RPMI8226 (cell line): ENCODE data around the gene GABRG3.

Experiments
- DNase-seq: peaks from one replicate; pipeline ENCODE4 v3.0.0-alpha.2; 2015

The GABRG3 gene

DNA sequence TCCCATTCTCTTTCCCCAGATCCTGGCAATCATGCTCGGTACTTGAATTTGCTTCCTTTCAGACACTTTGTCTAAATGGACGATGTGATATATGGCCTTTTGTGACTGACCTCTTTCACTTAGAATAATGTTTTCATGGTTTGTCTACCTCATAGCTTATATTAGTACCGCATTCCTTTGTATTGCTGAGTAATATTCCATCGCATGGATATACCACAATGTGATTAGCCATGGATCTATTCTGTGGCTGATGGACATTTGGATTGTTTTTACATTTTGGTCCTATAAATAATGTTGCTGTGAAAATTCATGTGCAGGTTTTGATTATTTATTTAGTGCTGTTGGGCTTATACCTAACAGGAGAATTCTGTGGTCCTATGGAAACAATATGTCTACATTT is 458.6 kb downstream of the GABRG3 start:
- no peak for DNase-seq

DNA sequence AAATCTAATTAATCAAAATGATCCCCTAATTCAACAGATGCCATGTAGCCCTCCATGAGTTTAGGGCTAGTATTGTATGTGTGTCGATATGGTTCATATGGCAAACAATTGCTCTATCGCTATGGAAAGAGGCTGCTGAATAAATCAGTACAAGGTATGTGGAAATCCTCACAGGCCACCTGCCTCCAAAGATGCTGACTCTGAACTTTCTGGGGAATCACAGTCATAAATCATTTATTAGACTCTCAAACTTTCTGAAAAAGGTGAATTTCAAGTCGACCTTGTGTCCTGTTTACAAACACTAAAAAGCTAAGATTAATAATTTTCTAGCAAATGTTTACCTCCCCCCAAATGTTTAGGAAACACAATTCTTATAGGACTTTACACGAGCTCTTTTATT is 462.6 kb downstream of the GABRG3 start:
- DNase-seq: no peak

DNA sequence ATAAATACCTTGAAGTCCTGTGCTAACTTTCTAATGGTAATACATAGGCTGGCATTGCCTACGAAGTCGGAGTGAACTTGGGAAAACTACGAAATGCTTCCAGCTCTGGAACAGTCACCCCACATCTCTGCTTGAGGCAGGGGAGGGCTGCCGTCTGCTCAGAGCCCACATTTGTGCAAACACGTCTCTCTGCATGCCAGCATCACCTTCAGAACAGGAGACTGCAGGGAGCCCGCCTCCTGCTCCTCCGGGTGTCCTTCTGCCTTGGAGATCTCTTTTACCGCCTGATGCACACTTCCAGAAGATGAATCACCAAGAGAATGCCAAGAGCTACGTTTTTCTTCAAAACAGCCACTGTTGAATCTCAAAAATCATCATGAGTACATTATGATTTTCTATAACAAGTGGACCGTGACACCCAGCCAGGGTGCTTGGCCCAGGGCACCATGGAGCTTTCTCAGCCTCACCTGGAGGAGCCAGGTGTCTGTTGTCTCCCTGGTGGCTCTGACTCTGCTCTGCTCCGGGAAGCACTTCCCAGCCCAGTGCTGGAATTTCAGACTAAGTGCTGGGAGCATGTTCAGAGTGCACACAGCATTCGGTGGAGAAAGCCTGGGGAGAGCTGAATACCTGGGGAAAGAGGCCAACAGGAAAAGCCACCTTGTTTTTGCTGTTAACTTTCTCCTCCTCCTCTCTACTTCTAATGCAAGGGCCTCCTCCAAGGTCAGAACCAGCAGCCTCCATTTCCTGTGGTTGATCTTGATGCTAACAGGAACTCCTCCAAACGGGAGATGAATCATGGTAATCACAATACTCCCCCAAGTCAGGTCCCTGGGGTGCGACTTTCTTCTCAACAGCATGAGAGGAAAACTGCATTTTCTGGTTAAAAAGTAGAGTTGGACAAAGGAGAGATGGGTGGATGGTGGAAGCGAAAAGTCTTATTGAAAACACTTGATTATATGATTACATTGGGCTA is 467.7 kb downstream of the GABRG3 start:
- DNase-seq: no peak

DNA sequence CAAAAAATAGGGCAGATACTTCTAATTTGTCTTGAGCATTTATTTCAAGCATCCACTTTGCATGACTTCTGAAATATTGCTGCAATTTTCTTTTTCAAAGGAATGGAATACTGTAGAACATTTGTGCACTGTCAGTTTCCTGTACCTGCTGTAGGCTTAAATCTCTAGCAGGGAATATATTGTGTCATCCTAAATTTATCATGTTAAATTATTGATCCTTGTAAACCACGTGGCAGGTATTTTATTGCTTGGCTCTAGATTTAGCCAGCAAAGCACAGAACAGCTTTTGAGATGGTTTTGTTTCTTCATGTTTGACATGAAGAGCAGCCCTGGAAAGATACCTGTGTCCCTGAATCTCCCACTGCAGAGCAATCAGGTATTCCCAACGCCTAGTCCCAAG is 470.1 kb downstream of the GABRG3 start:
- no peak for DNase-seq

DNA sequence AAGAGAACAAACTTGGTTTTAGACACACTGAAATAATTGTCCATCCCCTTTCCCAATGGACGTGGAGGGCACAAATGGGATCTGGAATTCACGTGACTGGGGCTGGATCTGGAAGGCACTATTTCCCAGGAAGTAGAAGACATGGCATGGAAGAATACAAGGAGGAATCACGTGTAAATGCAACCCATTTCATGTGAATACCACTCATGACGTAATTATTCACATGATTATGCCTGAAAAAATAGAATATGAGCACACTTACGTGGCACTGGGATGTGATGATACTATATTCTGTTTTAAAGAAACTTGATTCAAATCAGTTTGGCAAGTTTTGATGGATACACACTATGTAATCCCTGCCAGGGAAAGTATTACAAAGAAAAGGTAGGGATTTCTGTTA is 477.3 kb downstream of the GABRG3 start:
- DNase-seq: no peak

DNA sequence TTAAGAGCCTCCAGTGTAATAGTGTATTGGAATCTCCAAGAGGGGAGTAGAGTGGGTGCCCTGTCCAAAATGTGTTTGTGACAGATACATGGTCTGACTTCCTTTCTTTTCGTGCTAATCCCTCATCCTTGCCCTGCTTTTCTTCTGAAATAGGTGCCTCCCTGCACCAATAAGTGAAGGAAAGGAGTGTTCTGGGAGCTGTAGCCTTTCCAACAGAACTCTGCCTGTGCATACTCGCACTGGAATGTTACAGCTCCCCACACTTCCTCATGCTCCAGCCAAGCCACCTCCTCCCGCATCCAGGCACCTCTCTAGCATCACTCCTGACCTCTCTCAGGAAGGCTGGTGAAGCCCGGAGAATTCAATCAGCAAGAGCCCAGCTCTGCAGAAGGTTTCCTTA is 478.0 kb downstream of the GABRG3 start:
- no peak for DNase-seq

DNA sequence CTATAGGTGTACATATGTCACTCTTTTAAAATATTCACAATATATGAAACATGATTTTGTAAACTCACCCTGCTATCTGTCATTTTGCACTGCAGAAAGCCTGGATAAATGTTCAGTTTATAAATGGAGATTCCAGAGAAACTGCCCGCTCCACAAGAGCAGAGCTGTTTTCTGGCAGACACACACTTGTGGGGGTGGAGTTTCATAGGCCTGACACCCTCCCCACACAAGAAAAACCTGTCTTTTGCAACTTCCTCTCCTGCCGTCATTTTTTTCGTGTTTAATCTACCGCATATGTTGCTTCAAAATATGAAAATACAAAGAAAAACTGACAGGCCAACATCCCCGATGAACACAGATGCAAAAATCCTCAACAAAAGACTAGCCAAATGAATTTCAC is 479.0 kb downstream of the GABRG3 start:
- no peak for DNase-seq

DNA sequence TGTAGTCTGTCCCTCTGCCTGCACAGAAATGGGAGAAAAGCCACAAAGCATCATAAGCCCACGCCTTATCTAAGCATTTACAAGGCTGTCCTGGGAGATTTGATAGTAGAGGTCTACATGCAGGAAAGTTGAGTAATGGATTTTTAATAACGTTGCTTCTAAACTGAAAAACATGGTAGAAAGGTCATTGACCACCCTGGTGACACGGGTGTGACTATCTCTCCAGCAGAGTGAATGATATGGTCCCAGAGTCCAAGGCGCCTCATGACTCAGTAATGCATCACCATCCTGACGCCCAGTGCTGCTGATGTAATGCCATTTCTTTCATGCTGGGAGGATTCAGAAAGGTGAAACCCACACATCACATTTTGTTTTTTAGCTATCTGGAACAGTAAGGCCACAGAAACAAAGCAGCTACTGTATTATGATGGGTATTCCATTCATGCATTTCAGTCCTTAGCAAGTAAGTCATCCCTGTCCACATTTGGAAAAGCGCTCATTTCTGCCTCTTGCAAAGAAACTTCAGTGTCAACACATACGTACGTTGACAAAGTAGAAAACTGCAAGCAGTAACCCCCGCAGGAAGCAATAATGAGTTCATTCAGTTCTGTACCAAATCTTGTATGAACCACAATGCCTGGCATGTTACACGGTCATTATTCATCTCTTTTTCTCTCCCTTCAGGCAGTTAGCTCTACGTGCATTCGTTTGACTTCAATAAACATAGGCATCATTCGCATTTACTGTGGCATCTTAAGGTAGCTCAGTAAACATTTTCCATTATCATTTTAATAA is 483.5 kb downstream of the GABRG3 start:
- DNase-seq: no peak

DNA sequence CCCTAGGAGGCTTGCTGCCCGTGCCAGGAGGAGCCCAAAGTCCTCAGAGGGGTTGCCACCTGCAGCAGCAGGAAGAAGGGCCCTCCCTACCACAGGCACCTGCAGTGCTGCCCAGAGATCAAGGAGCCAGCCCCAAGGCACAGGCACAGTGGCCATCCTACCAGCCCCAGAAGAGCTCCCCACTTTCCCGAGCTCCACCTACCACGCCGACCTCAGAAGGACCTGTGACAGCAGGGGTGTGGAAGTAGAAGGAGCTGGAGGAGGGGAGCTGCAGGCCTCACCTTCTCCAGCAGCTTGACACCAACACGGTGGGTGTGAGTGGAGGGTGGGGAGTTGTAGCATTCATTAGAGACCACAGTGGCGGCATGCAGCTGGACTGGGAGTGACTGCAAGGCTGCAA is 485.8 kb downstream of the GABRG3 start:
- no peak for DNase-seq

DNA sequence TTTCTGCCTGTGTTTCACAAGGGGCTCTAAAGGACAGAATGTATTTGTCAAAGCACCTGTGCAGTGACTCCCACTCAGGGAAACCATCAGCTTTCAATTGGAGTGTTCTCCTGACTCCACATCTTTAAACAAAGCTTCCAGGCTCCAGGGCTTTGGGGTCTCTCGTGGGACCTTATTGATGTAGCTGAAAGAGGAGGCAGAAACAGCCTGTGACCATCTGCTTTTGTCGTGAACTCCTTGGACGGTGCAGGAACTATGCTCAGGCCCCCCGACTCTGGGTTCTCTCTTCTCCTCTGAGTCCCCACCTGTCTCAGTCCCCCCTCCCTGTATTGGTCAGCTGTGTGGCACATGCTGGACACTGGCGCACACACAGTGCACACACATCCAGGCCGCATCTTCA is 486.8 kb downstream of the GABRG3 start:
- no peak for DNase-seq

DNA sequence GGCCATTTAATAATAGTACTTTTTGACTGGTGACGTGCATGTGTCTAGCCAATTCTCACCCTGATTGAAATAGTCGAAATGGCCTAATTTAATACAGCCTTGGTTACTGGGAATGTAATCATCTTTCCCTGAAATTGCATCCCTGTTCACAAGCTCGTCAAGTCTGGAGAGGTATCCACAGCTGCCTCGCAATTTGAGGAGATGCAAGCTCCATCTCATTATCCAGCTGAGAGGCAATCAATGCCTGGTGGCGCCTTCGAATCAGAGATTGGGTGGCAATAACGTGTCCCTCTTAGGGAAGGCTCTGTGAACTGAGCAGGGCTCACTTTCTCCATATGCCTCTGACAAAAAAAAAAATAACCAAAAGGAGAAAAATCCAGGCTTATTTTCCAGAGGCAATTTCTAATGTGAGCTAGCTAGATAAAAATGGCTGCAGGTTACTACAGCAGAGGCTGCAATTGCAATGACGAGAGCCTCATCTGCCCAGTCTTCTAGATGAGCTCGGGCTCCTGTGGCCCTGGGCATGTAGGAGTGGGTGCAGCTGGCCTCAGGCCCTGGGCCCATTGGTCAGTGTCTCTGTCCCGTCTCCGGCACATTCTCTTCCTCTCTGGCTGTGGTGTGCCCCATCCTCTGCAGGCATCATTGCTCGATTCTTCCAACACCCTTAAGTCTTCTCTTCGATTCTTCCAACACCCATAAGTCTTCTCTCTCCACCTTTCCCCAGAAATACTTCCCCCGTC is 487.5 kb downstream of the GABRG3 start:
- DNase-seq: no peak

DNA sequence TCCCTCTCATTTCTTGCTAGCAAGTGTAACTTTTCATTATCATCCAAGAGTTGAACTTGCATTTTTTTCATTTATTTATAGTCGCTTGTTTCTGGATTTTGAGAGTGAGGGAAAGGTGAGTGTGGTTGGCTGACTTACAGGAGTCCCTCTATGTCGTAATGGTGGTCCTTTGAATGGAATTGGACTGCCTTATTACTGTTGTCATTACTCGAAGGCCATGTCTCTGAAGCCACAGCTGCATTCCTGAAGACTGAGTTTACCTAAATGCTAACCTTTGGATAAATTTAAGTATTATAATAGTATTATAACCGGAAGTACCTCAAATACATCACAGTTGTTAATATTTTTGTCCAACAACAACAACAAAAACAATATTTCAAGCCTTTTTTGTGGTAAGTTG is 488.9 kb downstream of the GABRG3 start:
- DNase-seq: no peak

DNA sequence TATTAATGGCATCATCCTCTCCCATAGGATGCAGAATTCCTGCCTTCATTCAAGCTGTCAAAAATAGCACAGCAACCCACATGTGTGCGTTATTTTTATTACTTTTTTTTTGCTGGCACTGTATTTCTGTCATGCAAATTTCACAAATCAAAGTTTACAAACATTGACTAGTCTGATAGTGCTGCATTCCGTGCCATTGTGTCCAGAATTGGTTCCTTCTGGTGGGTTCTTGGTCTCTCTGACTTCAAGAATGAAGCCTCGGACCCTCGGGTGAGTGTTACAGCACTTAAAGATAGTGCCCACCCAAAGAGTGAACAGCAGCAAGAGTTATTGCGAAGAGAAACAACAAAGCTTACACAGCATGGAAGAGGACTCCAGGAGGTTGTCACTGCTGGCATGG is 490.2 kb downstream of the GABRG3 start:
- DNase-seq: no peak

DNA sequence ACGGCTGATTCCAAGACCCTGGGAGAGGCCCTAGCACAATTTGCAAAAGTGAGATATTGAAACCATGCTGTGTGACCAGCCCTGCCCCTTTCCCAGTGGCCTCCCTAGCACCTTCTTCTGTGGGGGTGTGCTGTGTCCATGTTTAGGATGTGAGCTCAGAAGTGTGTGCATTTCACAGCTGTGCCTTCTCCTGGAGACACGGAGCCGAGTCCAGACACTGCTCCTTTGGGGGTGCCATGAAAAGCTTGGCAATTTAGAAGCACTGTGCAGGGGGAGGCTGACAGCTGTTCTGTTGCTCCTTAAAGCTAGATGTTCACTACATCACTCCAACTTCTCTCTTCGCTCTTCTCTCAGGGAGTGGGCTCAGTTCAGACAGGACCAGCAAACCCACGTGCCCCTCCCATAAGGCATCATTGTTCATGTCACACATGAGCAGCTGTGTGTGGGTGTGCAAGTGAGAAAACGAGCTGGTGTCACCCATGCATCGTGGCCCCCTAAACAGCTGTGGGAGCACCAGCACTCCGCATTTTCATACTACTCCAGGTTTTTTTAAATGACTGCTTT is 492.6 kb downstream of the GABRG3 start:
- DNase-seq: no peak

DNA sequence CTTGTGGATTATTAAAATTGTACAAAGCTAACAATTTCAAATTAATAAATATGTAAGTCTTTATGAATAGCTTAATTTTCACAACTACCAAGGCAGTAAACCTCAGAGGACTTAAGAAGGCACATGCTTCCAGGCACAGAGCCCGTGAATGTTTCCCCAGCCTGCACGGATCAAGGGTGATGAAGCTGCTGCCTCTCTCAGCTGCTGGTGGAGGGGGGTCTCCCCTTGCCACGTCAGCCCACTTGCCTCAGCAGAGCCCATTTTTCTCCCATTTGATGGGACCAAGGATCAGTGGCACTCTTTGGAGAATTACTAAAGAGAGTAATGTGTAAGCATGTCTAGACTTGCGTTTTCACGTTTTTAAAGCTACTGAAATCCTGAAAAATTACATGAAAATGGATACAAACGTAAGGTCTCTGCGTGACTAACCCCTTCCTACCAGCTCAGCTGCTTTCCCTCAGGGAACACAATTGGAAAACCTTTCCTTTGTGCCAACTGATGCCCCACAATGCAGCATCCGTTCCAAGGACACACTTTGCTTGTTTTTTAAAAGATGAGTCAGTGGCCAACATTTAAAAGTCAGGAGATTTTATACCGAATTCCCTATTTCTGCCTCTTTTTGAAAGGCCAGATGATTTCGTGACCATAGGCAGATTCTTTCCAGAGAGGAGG is 494.1 kb downstream of the GABRG3 start:
- DNase-seq: no peak

DNA sequence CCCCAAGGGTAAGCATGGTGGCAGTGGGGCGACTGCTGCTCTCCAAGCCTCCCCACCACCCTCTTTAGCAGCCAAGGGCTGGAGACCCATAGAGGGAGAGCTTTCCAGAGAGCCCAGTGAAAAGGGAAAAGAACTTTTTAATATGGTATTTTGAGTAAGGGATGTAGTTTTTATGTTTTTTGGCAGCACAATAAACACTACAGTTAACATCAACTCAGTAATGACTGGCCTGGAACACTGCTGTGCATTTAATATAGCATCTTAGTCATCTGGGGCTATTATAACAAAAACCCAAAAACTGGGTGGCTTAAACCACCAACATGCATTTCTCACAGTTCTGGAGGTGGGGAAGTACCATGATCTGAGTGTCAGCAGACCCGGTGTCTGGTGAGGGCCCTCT is 495.8 kb downstream of the GABRG3 start:
- no peak for DNase-seq

DNA sequence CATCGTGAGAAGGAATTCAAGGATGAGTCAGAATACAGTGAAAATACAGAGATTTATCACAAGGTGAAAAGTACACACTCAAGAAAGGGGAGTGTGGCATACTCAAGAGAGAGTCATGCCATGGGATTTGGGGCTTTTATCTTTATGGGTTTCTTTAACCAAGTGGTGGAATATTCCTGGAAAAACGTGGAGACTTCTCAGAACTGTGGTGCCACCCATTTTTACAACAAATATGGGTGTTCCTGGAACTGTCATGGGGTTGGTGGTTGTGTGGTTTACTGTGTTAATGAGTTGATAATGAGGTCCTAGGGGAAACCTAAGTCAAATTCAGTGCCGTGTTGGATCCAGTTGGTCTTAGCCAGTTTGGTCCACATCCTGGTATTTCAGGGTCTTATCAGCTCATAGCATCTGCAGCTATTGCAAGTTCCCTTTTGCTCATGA is 497.2 kb downstream of the GABRG3 start:
- no peak for DNase-seq

DNA sequence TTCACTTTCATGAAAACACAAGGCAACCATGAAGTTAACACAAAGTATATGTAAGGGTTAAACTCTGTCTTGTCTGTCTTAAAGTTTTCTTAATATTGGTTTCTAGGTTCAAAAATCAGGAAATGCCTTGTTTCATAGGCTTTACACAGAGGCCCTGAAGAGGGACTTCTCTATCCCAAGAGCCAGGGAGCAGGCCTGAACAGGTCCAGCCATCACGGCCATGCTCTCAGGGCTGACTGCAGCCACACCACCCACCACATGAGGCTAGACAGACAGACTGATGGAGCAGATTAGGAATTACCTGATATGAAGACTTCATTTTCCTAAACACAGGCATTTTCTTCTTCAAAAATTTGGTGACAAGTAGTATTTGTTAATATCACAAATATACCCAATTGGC is 502.9 kb downstream of the GABRG3 start:
- DNase-seq: no peak

DNA sequence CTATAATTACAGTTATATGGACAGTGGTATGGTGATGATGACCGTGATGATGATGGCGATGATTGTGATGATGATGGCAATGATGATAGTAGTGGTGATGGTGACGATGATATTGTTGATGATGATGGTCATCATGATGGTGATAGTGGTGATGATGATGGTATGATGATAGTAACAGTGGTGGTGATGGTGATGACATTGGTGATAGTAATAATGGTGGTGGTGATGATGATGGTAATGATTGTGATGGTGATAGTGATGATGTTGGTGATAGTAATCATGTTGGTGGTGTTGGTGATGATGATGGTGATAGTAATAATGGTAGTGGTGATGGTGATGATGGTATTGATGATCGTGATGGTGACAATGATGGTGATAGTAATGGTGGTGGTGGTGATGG is 504.4 kb downstream of the GABRG3 start:
- DNase-seq: no peak

DNA sequence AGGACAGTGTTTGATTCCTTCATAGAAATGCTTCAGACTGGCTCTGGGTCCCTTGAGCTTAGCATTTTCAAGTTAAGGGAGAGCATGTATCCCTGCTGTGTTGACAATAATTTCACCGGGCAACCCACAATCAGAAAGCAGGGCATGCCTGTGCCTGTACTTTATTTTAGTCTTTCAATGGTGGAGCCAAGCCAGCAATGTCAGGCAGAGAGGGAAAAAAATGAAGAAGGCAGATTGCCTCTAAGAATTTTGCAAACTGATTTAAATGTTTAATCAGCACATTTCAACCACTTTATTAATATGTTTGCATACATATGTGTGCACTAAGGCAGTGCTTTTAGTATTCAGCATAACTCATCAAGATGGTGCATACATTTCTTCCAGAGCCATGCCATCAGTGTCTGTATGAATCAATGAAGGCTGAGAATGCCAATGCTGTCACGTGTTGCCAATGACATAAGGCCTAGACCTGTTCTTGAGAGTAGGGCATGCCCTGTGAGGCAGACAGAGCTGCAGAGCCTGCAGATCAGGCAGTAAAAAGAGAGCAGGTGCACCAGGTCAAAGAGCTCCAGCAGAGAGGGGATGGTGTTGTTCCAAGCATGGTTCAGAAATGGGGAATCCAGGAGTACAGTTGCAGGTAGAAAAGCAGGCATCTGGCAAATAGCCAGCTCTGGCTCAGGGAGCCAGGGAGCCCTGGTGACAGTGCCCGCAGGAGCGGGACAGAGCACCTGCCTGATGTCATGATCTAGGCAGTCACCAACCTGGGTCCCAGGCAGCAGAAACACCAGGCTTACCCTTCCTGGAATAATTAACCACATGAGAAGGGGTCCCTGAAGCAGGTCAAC is 508.5 kb downstream of the GABRG3 start:
- no peak for DNase-seq

DNA sequence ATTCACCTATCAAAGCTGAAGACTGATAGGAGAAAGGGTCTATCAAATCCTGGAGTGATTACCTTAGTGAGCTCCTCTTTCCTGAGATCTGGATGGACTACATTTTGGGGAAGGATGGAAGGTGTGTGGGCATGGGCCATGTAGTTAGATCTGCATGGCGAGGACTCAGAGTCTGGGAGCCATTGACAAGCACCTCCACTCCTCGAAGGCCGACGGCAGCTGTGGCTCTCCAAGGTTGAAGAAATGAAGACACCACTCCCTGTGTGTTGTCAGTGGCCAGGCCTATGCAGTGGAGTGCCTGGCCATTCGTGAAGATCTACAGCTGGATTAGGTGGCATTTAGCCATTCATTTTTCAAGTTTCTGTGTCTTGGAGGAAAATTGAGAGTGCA is 509.2 kb downstream of the GABRG3 start:
- no peak for DNase-seq

DNA sequence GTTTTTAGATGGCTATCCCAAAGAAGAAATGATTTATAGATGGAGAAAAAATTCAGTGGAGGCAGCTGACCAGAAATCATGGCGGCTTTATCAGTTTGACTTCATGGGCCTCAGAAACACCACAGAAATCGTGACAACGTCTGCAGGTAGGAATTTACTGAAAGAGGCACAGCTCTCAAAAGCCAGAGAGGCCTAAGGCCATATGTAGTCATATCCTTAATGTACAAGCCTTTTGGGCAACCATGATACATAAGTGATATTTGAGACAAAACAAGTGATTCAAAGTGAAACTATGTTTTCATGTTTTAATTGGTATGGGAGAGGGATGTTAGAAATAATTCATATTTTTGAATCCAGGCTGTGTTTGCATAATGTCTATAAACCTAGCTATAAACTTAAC is 509.7 kb downstream of the GABRG3 start:
- no peak for DNase-seq
